Astrocyte of the spinal cord (primary cell): ENCODE results near the gene ADGRG4.
"Not testable (repeated sequence)": the region's sequence is repeated elsewhere in the genome, so short reads cannot be mapped to it uniquely, and the experiment has no call there.

ENCODE experiments used
- DNase-seq: peaks from one replicate; pipeline ENCODE4 v3.0.0; 2011; ENCODE audit warnings: low read depth, low spot score
- H3K4me3 ChIP-seq: 2 replicates; pipeline ENCODE4 v1.5.1; 2011; ENCODE audit warnings: low read depth, mild to moderate bottlenecking, low read length, moderate library complexity
- CTCF ChIP-seq: IDR thresholded peaks from 2 replicates; pipeline ENCODE4 v1.5.1; 2012; ENCODE audit warnings: low read depth, mild to moderate bottlenecking, low read length, inconsistent platforms
- in situ Hi-C: cut with HindIII; loops from 2 replicates; pipeline ENCODE4 v1.10.0; 2017; ENCODE audit warnings: low sequenced_read_pairs

Gene ADGRG4

GRCh38 chrX:136300721-136301120 lies at the start of gene ADGRG4:
Gene ADGRG4, plus strand, starts transcription at chrX:136300963. Its CDS starts 7,815 bp downstream, at chrX:136308778.
- in situ Hi-C loops, H3K4me3 ChIP-seq, DNase-seq: not testable (repeated sequence)

GRCh38 chrX:136251041-136251991 lies 49.4 kb upstream of the ADGRG4 start, which contains the start of gene MAP7D3:
Gene MAP7D3, minus strand, starts transcription at chrX:136251400. Its CDS starts 42 bp downstream, at chrX:136251358.
- DNase-seq: peak; percentile 29
- in situ Hi-C loops: no loop called here
- no peak for TF ChIP-seq CTCF
- H3K4me3 ChIP-seq: peak within 1 kb of the TSS; percentile 51

GRCh38 chrX:136255541-136255940 lies 45.2 kb upstream of the ADGRG4 start:
- no peak overlapping the region for H3K4me3 ChIP-seq
- no peak for DNase-seq
- TF ChIP-seq CTCF: no peak
- in situ Hi-C loops: no loop called here

GRCh38 chrX:136256026-136256425 lies 44.7 kb upstream of the ADGRG4 start:
- in situ Hi-C loops: no loop called here
- TF ChIP-seq CTCF: no peak
- DNase-seq: no peak
- no peak overlapping the region for H3K4me3 ChIP-seq

- DNase-seq: no peak
Observed at GRCh38 chrX:136258951-136259350, 41.8 kb upstream of the ADGRG4 start.

GRCh38 chrX:136259543-136259942 lies 41.2 kb upstream of the ADGRG4 start:
- TF ChIP-seq CTCF: no peak
- DNase-seq: peak; percentile 57
- in situ Hi-C loops: no loop called here
- H3K4me3 ChIP-seq: no peak overlapping the region

More at GRCh38 chrX:136258951-136259350, 41.8 kb upstream of the ADGRG4 start:
- no peak overlapping the region for H3K4me3 ChIP-seq
- in situ Hi-C loops: no loop called here
- TF ChIP-seq CTCF: no peak

- TF ChIP-seq CTCF: no peak
- no peak overlapping the region for H3K4me3 ChIP-seq
- peak; percentile 75 for DNase-seq
Observed at GRCh38 chrX:136260776-136261175, 40.0 kb upstream of the ADGRG4 start.

More at GRCh38 chrX:136260776-136261175, 40.0 kb upstream of the ADGRG4 start:
- in situ Hi-C loops: no loop called here
